Epidermal melanocyte (primary cell): ENCODE data around the gene GORAB.

Experiments
- DNase-seq: peaks from one replicate; pipeline ENCODE4 v3.0.0; 2011; ENCODE audit warnings: low spot score; ENCODE audit not compliant: insufficient read length

Gene GORAB

GRCh38 chr1:170592591-170593111 is 60.7 kb downstream of the GORAB start:
- DNase-seq = peak; percentile 27

GRCh38 chr1:170593173-170594011 is 61.4 kb downstream of the GORAB start:
- no peak for DNase-seq

GRCh38 chr1:170594066-170594626 is 62.2 kb downstream of the GORAB start:
- DNase-seq = no peak

GRCh38 chr1:170596701-170597100 is 64.7 kb downstream of the GORAB start:
- DNase-seq = no peak

- no peak for DNase-seq
These were observed 66.7 kb downstream of the GORAB start for GRCh38 chr1:170598618-170599017.

- DNase-seq = no peak
These were observed 67.1 kb downstream of the GORAB start for GRCh38 chr1:170599033-170599432.

- DNase-seq = no peak
These were observed 69.9 kb downstream of the GORAB start for GRCh38 chr1:170601866-170602265.
